LNCaP clone FGC (cell line): ENCODE data around the gene CRABP2.

Experiments used
- DNase-seq: peaks from one replicate; pipeline ENCODE4 v3.0.0-alpha.2; 2011; ENCODE audit warnings: low read depth
- H3K4me3 ChIP-seq: 2 replicates; pipeline ENCODE4 v1.5.1; 2011; ENCODE audit warnings: mild to moderate bottlenecking, low read depth, low read length, control low read depth
- CTCF ChIP-seq: IDR thresholded peaks from 2 replicates; pipeline ENCODE4 v1.5.1; 2012; ENCODE audit warnings: mild to moderate bottlenecking; ENCODE audit not compliant: control insufficient read depth, insufficient read depth; ENCODE audit errors: extremely low read depth

CRABP2 gene

GRCh38 chr1:156668801-156669637, 36.4 kb downstream of the CRABP2 start:
- TF ChIP-seq CTCF: no peak
- no peak for DNase-seq
- no peak overlapping the region for H3K4me3 ChIP-seq

GRCh38 chr1:156667968-156668709, 37.2 kb downstream of the CRABP2 start:
- no peak for TF ChIP-seq CTCF
- no peak for DNase-seq
- no peak overlapping the region for H3K4me3 ChIP-seq

GRCh38 chr1:156667610-156667967, 37.8 kb downstream of the CRABP2 start:
- DNase-seq: no peak
- no peak overlapping the region for H3K4me3 ChIP-seq
- TF ChIP-seq CTCF: no peak

GRCh38 chr1:156666862-156667609, 38.3 kb downstream of the CRABP2 start:
- DNase-seq: no peak
- TF ChIP-seq CTCF: no peak
- H3K4me3 ChIP-seq: no peak overlapping the region

GRCh38 chr1:156665539-156665938, 39.8 kb downstream of the CRABP2 start:
- no peak for DNase-seq
- no peak overlapping the region for H3K4me3 ChIP-seq
- no peak for TF ChIP-seq CTCF

GRCh38 chr1:156664767-156665411, 40.5 kb downstream of the CRABP2 start:
- no peak for TF ChIP-seq CTCF
- no peak for DNase-seq
- no peak overlapping the region for H3K4me3 ChIP-seq
